ENCODE data around the gene SIRPA. TPM values are rescaled to one million over a fixed set of nuclear protein-coding genes. Genes with fewer than 3 reads are reported as not detected.
A peak's percentile ranks its signal among the peaks of the same experiment; 100 is the strongest.

The SIRPA gene
- total RNA-seq, 1 experiment from 2014 or later: 12.8 TPM

- no peaks in the 10 kb centered on the region for H3F3A ChIP-seq (ENCODE audit: low read length, unreplicated experiment)
- peaks cover 7% of the 10 kb centered on the region; the same call in 1 of the 2 replicates for H3K4me1 ChIP-seq (ENCODE audit: insufficient read depth, low read length)
- H3K9me2 ChIP-seq (replicated peaks; ENCODE audit: low read length): no peaks in the 10 kb centered on the region
- peaks cover 43% of the 10 kb centered on the region for H3K79me2 ChIP-seq (ENCODE audit: low read length)
- H3K27ac ChIP-seq (ENCODE audit: low read length): no peak overlapping the region
- peak overlapping the region; percentile 79 for H3K4me3 ChIP-seq (ENCODE audit: low read length)
- ChIA-PET CTCF (no interaction called here), POLR2A (ENCODE audit: unreplicated experiment) (no interaction called here)
- no peaks in the 10 kb centered on the region for H3K9me3 ChIP-seq (ENCODE audit: low read length)
- ATAC-seq: peak; percentile 15
- H3K36me3 ChIP-seq (ENCODE audit: low read depth, low read length): no peaks in the 10 kb centered on the region
- no peak for DNase-seq
- BruUV-seq (replicated peaks): TSS peak; percentile 49
- H2AFZ ChIP-seq (ENCODE audit: low read length): peak overlapping the region; percentile 73
- TF ChIP-seq EZH2phosphoT487 (IDR thresholded peaks at IDR 0.05; ENCODE audit: borderline replicate concordance, low read length) (no peak), CTCF (conservative IDR thresholded peaks at IDR 0.05; ENCODE audit: low read depth, low read length) (no peak), EZH2 (IDR thresholded peaks at IDR 0.05; ENCODE audit: low read length, unreplicated experiment) (no peak)
- no peaks in the 10 kb centered on the region for H4K20me1 ChIP-seq (ENCODE audit: low read length)
- H3K27me3 ChIP-seq (ENCODE audit: low read length): no peaks in the 10 kb centered on the region
- intact Hi-C loops (cut with micrococcal nuclease): loop anchor here (5.0 kb wide), 1 partner anchor 94 kb away; no protein-coding TSS in a partner anchor
- peak overlapping the region; percentile 84 for H3K4me2 ChIP-seq (ENCODE audit: low read length)
- H3K9ac ChIP-seq (ENCODE audit: low read length): peak overlapping the region; percentile 63
These were observed 672 bp downstream of the SIRPA start for GRCh38 chr20:1895674-1896483.

GRCh38 chr20:1896484-1897258 is 1.5 kb downstream of the SIRPA start:
- DNase-seq (no peak), ATAC-seq (no peak)
- CTCF ChIA-PET: no interaction called here
- intact Hi-C loops (cut with micrococcal nuclease): loop anchor here (5.0 kb wide), 1 partner anchor 94 kb away; no protein-coding TSS in a partner anchor
- Histone ChIP-seq H3K9me3 (ENCODE audit: low read length) (no peaks in the 10 kb centered on the region), H3K4me1 (ENCODE audit: insufficient read depth, low read length) (peaks cover 7% of the 10 kb centered on the region; the same call in 1 of the 2 replicates), H3K27ac (ENCODE audit: low read length) (no peak overlapping the region), H3K79me2 (ENCODE audit: low read length) (peaks cover 43% of the 10 kb centered on the region), H3K9ac (ENCODE audit: low read length) (no peak overlapping the region), H3K4me3 (ENCODE audit: low read length) (peak overlapping the region; percentile 79), H3K4me2 (ENCODE audit: low read length) (peak overlapping the region; percentile 84), H3F3A (ENCODE audit: low read length, unreplicated experiment) (no peaks in the 10 kb centered on the region), H3K27me3 (ENCODE audit: low read length) (no peaks in the 10 kb centered on the region), H4K20me1 (ENCODE audit: low read length) (no peaks in the 10 kb centered on the region), H3K9me2 (replicated peaks; ENCODE audit: low read length) (no peaks in the 10 kb centered on the region), H2AFZ (ENCODE audit: low read length) (no peak overlapping the region), H3K36me3 (ENCODE audit: low read depth, low read length) (no peaks in the 10 kb centered on the region)
- POLR2A ChIA-PET (ENCODE audit: unreplicated experiment): no interaction called here
- no TSS peak for BruUV-seq (replicated peaks)
- TF ChIP-seq CTCF (conservative IDR thresholded peaks at IDR 0.05; ENCODE audit: low read depth, low read length): no peak

Data from PC-3 (cell line).